Endothelial cell of umbilical vein (primary cell): Measurements from ENCODE around the gene LDLRAD4. TPM values are rescaled to one million over a fixed set of nuclear protein-coding genes. Genes with fewer than 3 reads are reported as not detected.

ENCODE experiments used
- BruUV-seq: library from RNA; stranded (reverse); fragments of 400-500 nt; replicated peaks from 2 replicates; lab custom pipeline; 2021; lab: Mats Ljungman, UMichigan
- CTCF ChIA-PET: fragments of 300-600, 350-600 bp; sonication (Branson Sonifier 250); formaldehyde crosslinking; loops from one replicate; lab custom pipeline; 2021; ENCODE audit warnings: antibody characterized with exemption, inconsistent platforms; lab: Charles Lee
- POLR2A ChIA-PET: fragments of 300-600, 350-600 bp; sonication (Branson Sonifier 250); formaldehyde crosslinking; loops from one replicate; lab custom pipeline; 2021; ENCODE audit warnings: antibody characterized with exemption, inconsistent platforms; lab: Charles Lee
- DNase-seq: peaks from one replicate; pipeline ENCODE4 v3.0.0-alpha.2; 2011; ENCODE audit warnings: low read depth, low spot score
- FAIRE-seq: peaks from 2 replicates; lab custom pipeline; 2011; peaks lifted over from hg19 to GRCh38; lab: Jason Lieb, UNC
- H2AFZ ChIP-seq: 2 replicates; pipeline ENCODE4 v1.6.0; 2012; ENCODE audit warnings: low read depth, low read length, control low read depth, inconsistent platforms
- H3K27ac ChIP-seq: 2 replicates; pipeline ENCODE4 v1.5.1; 2011; ENCODE audit warnings: low read depth, mild to moderate bottlenecking, control low read depth, low read length, moderate library complexity; ENCODE audit not compliant: insufficient read depth
- H3K27me3 ChIP-seq, 2 experiments: 2 replicates each; pipeline versions ENCODE4 v1.6.0 to v1.6.1; 2011; ENCODE audit warnings: low read length in 2 of 2, mixed read lengths in 1 of 2; ENCODE audit not compliant: control insufficient read depth in 2 of 2, insufficient read depth in 2 of 2
- H3K36me3 ChIP-seq, 2 experiments: 2 replicates in 1 of 2; 3 replicates in 1 of 2; pipeline ENCODE4 v1.5.1; 2011; ENCODE audit warnings: low read length in 2 of 2, mild to moderate bottlenecking in 1 of 2, moderate library complexity in 1 of 2; ENCODE audit not compliant: control insufficient read depth in 2 of 2, insufficient read depth in 2 of 2; ENCODE audit errors: extremely low read depth in 1 of 2
- H3K4me1 ChIP-seq: 3 replicates; pipeline ENCODE4 v1.5.1; 2011; ENCODE audit warnings: mild to moderate bottlenecking, low read length; ENCODE audit not compliant: control insufficient read depth, insufficient read depth; ENCODE audit errors: extremely low read depth
- H3K4me2 ChIP-seq: 2 replicates; pipeline ENCODE4 v1.6.1; 2011; ENCODE audit warnings: low read length, control low read depth, mixed read lengths; ENCODE audit not compliant: insufficient read depth
- H3K4me3 ChIP-seq, 3 experiments: fragments of 200-600 bp in 1 of 3; sonication (generic), shearing (Covaris generic) in 1 of 3; replicated peaks in 1 of 3; 2 replicates each; pipeline ENCODE4 v1.5.1; 2011 to 2016; ENCODE audit warnings: control low read depth in 3 of 3, low read length in 3 of 3, mild to moderate bottlenecking in 2 of 3, inconsistent platforms in 1 of 3, low read depth in 1 of 3, moderate library complexity in 1 of 3; ENCODE audit not compliant: insufficient read depth in 1 of 3
- H3K79me2 ChIP-seq: 2 replicates; pipeline ENCODE4 v1.6.0; 2012; ENCODE audit warnings: low read length, inconsistent platforms; ENCODE audit not compliant: control insufficient read depth, insufficient read depth
- H3K9ac ChIP-seq: replicated peaks from 2 replicates; pipeline ENCODE3; 2011; ENCODE audit warnings: low read length, control low read depth; ENCODE audit not compliant: insufficient read depth; ENCODE audit errors: extremely low read depth
- H3K9me1 ChIP-seq: replicated peaks from 3 replicates; pipeline ENCODE4 v1.6.0; 2011; ENCODE audit warnings: mild to moderate bottlenecking, low read length; ENCODE audit not compliant: control insufficient read depth, insufficient read depth; ENCODE audit errors: extremely low read depth
- H3K9me3 ChIP-seq: replicated peaks from 2 replicates; pipeline ENCODE4 v1.5.1; 2012; ENCODE audit warnings: low read length, inconsistent platforms; ENCODE audit not compliant: control insufficient read depth, insufficient read depth
- H4K20me1 ChIP-seq: replicated peaks from 2 replicates; pipeline ENCODE3; 2011; ENCODE audit warnings: mild to moderate bottlenecking, low read length; ENCODE audit not compliant: control insufficient read depth, insufficient read depth; ENCODE audit errors: extremely low read depth
- FOS ChIP-seq: IDR thresholded peaks from 2 replicates; pipeline ENCODE4 v1.6.1; 2011; ENCODE audit warnings: mild to moderate bottlenecking, low read length, moderate library complexity, borderline replicate concordance; ENCODE audit not compliant: insufficient read depth
- GATA2 ChIP-seq: IDR thresholded peaks from 2 replicates; pipeline ENCODE4 v1.7.0; 2011; ENCODE audit warnings: low read depth, mild to moderate bottlenecking, moderate library complexity, mixed read lengths, low read length; ENCODE audit not compliant: insufficient read length, insufficient read depth
- JUN ChIP-seq: IDR thresholded peaks from 2 replicates; pipeline ENCODE4 v1.6.1; 2011; ENCODE audit warnings: borderline replicate concordance, low read depth; ENCODE audit not compliant: insufficient read length, insufficient read depth
- MYC ChIP-seq: IDR thresholded peaks from one replicate; pipeline ENCODE4 v1.6.1; 2011; ENCODE audit warnings: mild to moderate bottlenecking, low read depth, low read length
- POLR2A ChIP-seq: IDR thresholded peaks from 2 replicates; pipeline ENCODE4 v1.6.1; 2012; ENCODE audit warnings: low read depth, mild to moderate bottlenecking, control low read depth, low read length
- POLR2AphosphoS5 ChIP-seq: IDR thresholded peaks from 2 replicates; pipeline ENCODE4 v1.6.1; 2012; ENCODE audit warnings: low read depth, mild to moderate bottlenecking, control low read depth, low read length, moderate library complexity; ENCODE audit not compliant: insufficient read depth
- dilution Hi-C: fragments of 300-500 bp; cut with MboI; formaldehyde crosslinking; loops from one replicate; pipeline ENCODE4 v1.15.0; 2019; ENCODE audit warnings: low sequenced_read_pairs; ENCODE audit not compliant: extremely low pct_ligation_motif_present
- intact Hi-C: fragments of 100-400 bp; cut with micrococcal nuclease; formaldehyde crosslinking; loops from one replicate; pipeline ENCODE4 v1.10.0; 2022
- polyA plus RNA-seq, 4 experiments: library from polyadenylated mRNA; depleted of rRNA in 3 of 4; stranded (reverse) in 3 of 4; unstranded in 1 of 4; fragments of >200 nt; gene quantifications; 2 replicates each; pipeline versions ENCODE4 v1.2.1 to v1.2.3, GENCODE V29; 2011 to 2012; ENCODE audit warnings: missing spikeins in 1 of 4
- total RNA-seq: library from RNA; stranded (reverse); gene quantifications from 2 replicates; pipeline ENCODE4 v1.2.3, GENCODE V29; 2021
- TF ChIP-seq, protein P1 (sequence below): IDR thresholded peaks from 2 replicates; pipeline ENCODE4 v1.6.1; 2011; ENCODE audit not compliant: insufficient read depth, insufficient read length

LDLRAD4 gene
- total and polyA plus RNA-seq, 2 donors (not counting 3 experiments of a cell fraction or from before 2014, with no cell fraction given) = 5.2 to 6.5 TPM

DNA sequence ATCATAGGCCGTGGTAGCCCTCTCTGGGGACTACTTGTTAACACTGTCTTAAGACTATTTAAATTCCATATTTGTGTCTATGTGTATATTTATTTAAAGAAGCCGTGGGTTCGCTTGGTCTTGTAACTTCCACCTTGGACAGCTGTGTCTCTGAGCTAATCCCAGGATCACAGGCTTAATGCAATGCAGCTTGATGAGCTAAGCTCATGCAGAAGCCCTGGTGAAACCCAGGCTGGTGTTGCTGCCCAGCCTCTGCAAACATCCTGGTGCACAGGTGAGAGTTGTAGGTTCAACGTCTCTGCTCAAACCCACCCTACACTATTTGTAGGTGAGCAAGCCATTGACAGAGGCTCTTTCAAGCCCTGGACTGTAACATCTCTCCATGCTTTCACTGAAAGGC, 296.0 kb downstream of the LDLRAD4 start:
- H3K9ac ChIP-seq = no peak overlapping the region
- H3K9me1 ChIP-seq = no peaks in the 10 kb centered on the region
- H3K4me1 ChIP-seq = no peaks in the 10 kb centered on the region
- CTCF ChIA-PET = interaction anchor here (1.5 kb wide), 1 partner anchor 298 kb away, joined by 5 read pairs; no protein-coding TSS in a partner anchor
- no peak overlapping the region for H3K27ac ChIP-seq
- H3K4me2 ChIP-seq = no peak overlapping the region
- POLR2A ChIA-PET = no interaction called here
- H3K27me3 ChIP-seq = no peaks in the 10 kb centered on the region
- TF ChIP-seq GATA2 (no peak), POLR2A (no peak)
- no peaks in the 10 kb centered on the region for H3K79me2 ChIP-seq
- no TSS peak for BruUV-seq
- no peaks in the 10 kb centered on the region for H3K36me3 ChIP-seq
- FAIRE-seq (no peak), DNase-seq (no peak)
- H3K4me3 ChIP-seq = no peak overlapping the region
- intact Hi-C loops = loop anchor here (1.0 kb wide), 1 partner anchor 12 kb away; no protein-coding TSS in a partner anchor
- dilution Hi-C loops = no loop called here
- H3K9me3 ChIP-seq = no peaks in the 10 kb centered on the region
- H2AFZ ChIP-seq = no peak overlapping the region
- H4K20me1 ChIP-seq = no peaks in the 10 kb centered on the region

DNA sequence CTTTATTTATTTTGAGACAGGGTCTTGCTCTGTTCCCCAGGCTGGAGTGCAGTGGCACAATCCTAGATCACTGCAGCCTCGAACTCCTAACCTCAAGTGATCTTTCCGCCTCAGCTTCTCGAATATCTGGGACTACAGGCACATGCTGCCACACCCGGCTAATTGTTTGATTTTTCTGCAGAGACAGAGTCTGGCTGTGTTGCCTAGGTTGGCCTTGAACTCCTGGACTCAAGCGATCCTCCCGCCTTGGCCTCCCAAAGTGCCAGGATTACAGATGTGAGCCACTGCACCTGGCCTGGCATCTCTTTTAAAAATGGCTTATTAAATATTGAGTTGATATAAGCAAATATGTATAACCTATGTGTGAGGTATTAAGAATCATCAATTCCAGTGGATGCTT, 298.3 kb downstream of the LDLRAD4 start:
- no peak for FAIRE-seq
- no peak overlapping the region for H2AFZ ChIP-seq
- H3K27me3 ChIP-seq = no peaks in the 10 kb centered on the region
- intact Hi-C loops (no loop called here), dilution Hi-C loops (no loop called here)
- no peak overlapping the region for H3K9ac ChIP-seq
- no peaks in the 10 kb centered on the region for H3K36me3 ChIP-seq
- ChIA-PET CTCF (no interaction called here), POLR2A (no interaction called here)
- H3K9me3 ChIP-seq = no peaks in the 10 kb centered on the region
- no TSS peak for BruUV-seq
- no peak for DNase-seq
- H3K27ac ChIP-seq = no peak overlapping the region
- no peaks in the 10 kb centered on the region for H3K79me2 ChIP-seq
- no peaks in the 10 kb centered on the region for H4K20me1 ChIP-seq
- H3K4me3 ChIP-seq = no peak overlapping the region
- H3K4me2 ChIP-seq = no peak overlapping the region
- TF ChIP-seq POLR2A = no peak
- TF ChIP-seq GATA2 = no peak
- TF ChIP-seq FOS = no peak
- TF ChIP-seq, protein P1, sequence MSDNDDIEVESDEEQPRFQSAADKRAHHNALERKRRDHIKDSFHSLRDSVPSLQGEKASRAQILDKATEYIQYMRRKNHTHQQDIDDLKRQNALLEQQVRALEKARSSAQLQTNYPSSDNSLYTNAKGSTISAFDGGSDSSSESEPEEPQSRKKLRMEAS = no peak
- TF ChIP-seq MYC = no peak
- TF ChIP-seq JUN = no peak
- no peak for TF ChIP-seq POLR2AphosphoS5
- H3K4me1 ChIP-seq = no peaks in the 10 kb centered on the region
- no peaks in the 10 kb centered on the region for H3K9me1 ChIP-seq
